Tongue (tissue), 2 donors: ENCODE results near the gene CCDC86. TPM values are rescaled to one million over a fixed set of nuclear protein-coding genes. Genes with fewer than 3 reads are reported as not detected.

Experiments
- DNase-seq: peaks from one replicate; pipeline ENCODE4 v3.0.0-alpha.2; 2015
- total RNA-seq: library from RNA; depleted of rRNA; stranded (reverse); fragments of >200 nt; gene quantifications from one replicate; pipeline ENCODE4 v1.2.3, GENCODE V29; 2014

CCDC86 gene
- total RNA-seq, 1 donor from 2014 or later: 10.3 TPM

GRCh38 chr11:60891103-60891741, 49.3 kb downstream of the CCDC86 start:
- no peak for DNase-seq

GRCh38 chr11:60895687-60896086, 53.8 kb downstream of the CCDC86 start:
- DNase-seq: no peak

GRCh38 chr11:60897496-60897895, 55.6 kb downstream of the CCDC86 start:
- no peak for DNase-seq

GRCh38 chr11:60899046-60899936, 57.4 kb downstream of the CCDC86 start:
- DNase-seq: peak; percentile 82

- no peak for DNase-seq
Measured at GRCh38 chr11:60899977-60900376, 58.1 kb downstream of the CCDC86 start.

Other genes with a start within 250 kb of the CCDC86 start
- not detected for gene MS4A8, start 142.5 kb upstream of the CCDC86 start, total RNA-seq
- not detected for gene MS4A18, start 117.4 kb upstream of the CCDC86 start, total RNA-seq
- not detected for gene MS4A15, start 85.2 kb upstream of the CCDC86 start, total RNA-seq
- gene MS4A10, start 56.8 kb upstream of the CCDC86 start, total RNA-seq: not detected
- 1.3 TPM for gene PTGDR2, start 13.8 kb downstream of the CCDC86 start, total RNA-seq
- not detected for gene ZP1, start 25.4 kb downstream of the CCDC86 start, total RNA-seq
- 35.9 TPM for gene PRPF19, start 64.5 kb downstream of the CCDC86 start, total RNA-seq
- gene TMEM109, start 72.0 kb downstream of the CCDC86 start, total RNA-seq: 34.0 TPM
- gene TMEM132A, start 82.3 kb downstream of the CCDC86 start, total RNA-seq: 29.7 TPM
- gene SLC15A3, start 110.1 kb downstream of the CCDC86 start, total RNA-seq: 8.0 TPM
- gene CD6, start 129.6 kb downstream of the CCDC86 start, total RNA-seq: not detected